ENCODE measurements around the gene CAMK2N2. TPM values are rescaled to one million over a fixed set of nuclear protein-coding genes. Genes with fewer than 3 reads are reported as not detected.

The CAMK2N2 gene
- total and polyA plus RNA-seq, 2 donors (not counting 1 experiment from before 2014, with no cell fraction given), result not detected

DNA sequence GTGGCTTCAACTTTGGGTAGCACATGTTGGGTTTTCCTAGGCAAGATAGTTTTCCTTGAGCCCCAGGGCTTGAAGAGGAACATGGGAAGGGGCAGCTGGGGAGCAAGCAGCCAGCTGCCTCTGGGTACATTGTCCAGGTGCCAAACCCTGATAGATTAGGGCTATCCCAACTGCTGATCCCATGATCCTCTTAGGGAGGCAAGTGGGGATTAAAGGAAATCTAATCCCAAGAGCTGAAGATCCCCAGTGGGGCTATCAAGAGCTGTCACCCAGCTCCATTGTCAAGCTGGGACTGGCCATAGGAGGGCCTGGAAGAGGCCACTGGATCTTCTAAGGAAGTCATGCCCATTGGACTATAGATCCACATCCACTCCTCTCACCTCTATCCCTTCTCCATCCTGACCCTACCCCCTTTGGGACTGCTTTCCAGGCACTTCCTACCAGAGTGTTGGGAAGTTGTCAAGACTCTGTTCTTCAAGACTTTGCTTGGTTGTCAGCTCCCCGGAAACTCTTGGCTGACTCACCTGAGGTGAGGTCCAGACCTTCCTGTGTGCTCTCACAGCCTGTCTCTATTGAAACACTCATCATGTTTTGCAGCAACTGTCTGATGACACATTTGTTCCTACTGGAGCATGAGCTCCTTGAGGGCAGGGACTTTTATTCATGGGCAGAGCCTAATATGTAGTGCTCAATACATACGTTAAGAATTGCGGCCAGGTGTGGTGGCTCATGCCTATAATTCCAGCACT is 5.9 kb downstream of the CAMK2N2 start:
- ChIA-PET CTCF (interaction anchor here (1.0 to 1.4 kb wide), 5 partner anchors 16 to 371 kb away, joined by 3 to 5 read pairs (median 4); partner anchors contain the start of gene PARL), POLR2A (interaction anchor here (0.9 kb wide), 2 partner anchors 12 to 90 kb away, joined by 4 read pairs; no protein-coding TSS in a partner anchor)
- Histone ChIP-seq H3K36me3 (replicated peaks in 1 of 2; ENCODE audit: control extremely low read depth in 1 of 2, control insufficient read depth in 1 of 2, extremely low read depth in 1 of 2, insufficient read depth in 2 of 2, low read length in 1 of 2) (no peaks in the 10 kb centered on the region), H4K20me1 (ENCODE audit: control insufficient read depth, insufficient read depth, low read length, poor library complexity, severe bottlenecking) (peaks cover 5% of the 10 kb centered on the region), H3K4me1 (ENCODE audit: control insufficient read depth in 2 of 2, insufficient read depth in 2 of 2, low read length in 2 of 2) (peaks cover 5% of the 10 kb centered on the region in 2 donors), H2AFZ (ENCODE audit: insufficient read depth, low read depth, low read length, poor library complexity, severe bottlenecking) (no peak overlapping the region), H3K4me3 (ENCODE audit: control extremely low read depth in 1 of 5, extremely low read depth in 1 of 5, insufficient read depth in 1 of 5, low read depth in 2 of 5, low read length in 4 of 5) (no peak overlapping the region), H3K27ac (ENCODE audit: low read length in 2 of 2) (no peak overlapping the region), H3K9ac (ENCODE audit: low read length) (no peak overlapping the region), H3K9me3 (ENCODE audit: control extremely low read depth in 1 of 3, control insufficient read depth in 2 of 3, insufficient read depth in 1 of 3, low read length in 2 of 3) (peaks cover 0 to 4% (median 0%) of the 10 kb centered on the region in 3 donors), H3K4me2 (replicated peaks; ENCODE audit: low read depth, low read length, poor library complexity, severe bottlenecking) (no peak overlapping the region), H3K27me3 (replicated peaks in 1 of 4; ENCODE audit: control extremely low read depth in 1 of 4, control insufficient read depth in 3 of 4, insufficient read depth in 4 of 4, low read length in 3 of 4) (peaks cover 0 to 18% (median 6%) of the 10 kb centered on the region in 4 experiments), H3K79me2 (ENCODE audit: control insufficient read depth, insufficient read depth, low read length) (no peaks in the 10 kb centered on the region)
- intact Hi-C loops (cut with micrococcal nuclease), result no loop called here
- peaks cover 20% of the 10 kb centered on the region for H3K27me3 Mint-ChIP-seq
- WGBS (ENCODE audit: insufficient coverage), result 100% methylated on average over 3 of the region's 3 CpGs
- no peak overlapping the region for H3K4me3 Mint-ChIP-seq
- no peak overlapping the region for H3K27ac Mint-ChIP-seq
- H3K4me1 Mint-ChIP-seq, result peaks cover 9% of the 10 kb centered on the region
- no peaks in the 10 kb centered on the region for H3K9me3 Mint-ChIP-seq (ENCODE audit: insufficient read depth)
- TF ChIP-seq EZH2 (IDR thresholded peaks at IDR 0.05; ENCODE audit: borderline replicate concordance, insufficient read depth, low read depth, low read length, poor library complexity, severe bottlenecking), result no peak
- TF ChIP-seq, protein P1, sequence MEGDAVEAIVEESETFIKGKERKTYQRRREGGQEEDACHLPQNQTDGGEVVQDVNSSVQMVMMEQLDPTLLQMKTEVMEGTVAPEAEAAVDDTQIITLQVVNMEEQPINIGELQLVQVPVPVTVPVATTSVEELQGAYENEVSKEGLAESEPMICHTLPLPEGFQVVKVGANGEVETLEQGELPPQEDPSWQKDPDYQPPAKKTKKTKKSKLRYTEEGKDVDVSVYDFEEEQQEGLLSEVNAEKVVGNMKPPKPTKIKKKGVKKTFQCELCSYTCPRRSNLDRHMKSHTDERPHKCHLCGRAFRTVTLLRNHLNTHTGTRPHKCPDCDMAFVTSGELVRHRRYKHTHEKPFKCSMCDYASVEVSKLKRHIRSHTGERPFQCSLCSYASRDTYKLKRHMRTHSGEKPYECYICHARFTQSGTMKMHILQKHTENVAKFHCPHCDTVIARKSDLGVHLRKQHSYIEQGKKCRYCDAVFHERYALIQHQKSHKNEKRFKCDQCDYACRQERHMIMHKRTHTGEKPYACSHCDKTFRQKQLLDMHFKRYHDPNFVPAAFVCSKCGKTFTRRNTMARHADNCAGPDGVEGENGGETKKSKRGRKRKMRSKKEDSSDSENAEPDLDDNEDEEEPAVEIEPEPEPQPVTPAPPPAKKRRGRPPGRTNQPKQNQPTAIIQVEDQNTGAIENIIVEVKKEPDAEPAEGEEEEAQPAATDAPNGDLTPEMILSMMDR (IDR thresholded peaks at IDR 0.05), result no peak
- ATAC-seq (ENCODE audit: low read depth) (no peak), DNase-seq (no peak)
